Measurements from ENCODE around the gene SWSAP1. TPM values are rescaled to one million over a fixed set of nuclear protein-coding genes. Genes with fewer than 3 reads are reported as not detected.

Gene SWSAP1
- total RNA-seq, 1 experiment from 2014 or later = 3.9 TPM

DNA sequence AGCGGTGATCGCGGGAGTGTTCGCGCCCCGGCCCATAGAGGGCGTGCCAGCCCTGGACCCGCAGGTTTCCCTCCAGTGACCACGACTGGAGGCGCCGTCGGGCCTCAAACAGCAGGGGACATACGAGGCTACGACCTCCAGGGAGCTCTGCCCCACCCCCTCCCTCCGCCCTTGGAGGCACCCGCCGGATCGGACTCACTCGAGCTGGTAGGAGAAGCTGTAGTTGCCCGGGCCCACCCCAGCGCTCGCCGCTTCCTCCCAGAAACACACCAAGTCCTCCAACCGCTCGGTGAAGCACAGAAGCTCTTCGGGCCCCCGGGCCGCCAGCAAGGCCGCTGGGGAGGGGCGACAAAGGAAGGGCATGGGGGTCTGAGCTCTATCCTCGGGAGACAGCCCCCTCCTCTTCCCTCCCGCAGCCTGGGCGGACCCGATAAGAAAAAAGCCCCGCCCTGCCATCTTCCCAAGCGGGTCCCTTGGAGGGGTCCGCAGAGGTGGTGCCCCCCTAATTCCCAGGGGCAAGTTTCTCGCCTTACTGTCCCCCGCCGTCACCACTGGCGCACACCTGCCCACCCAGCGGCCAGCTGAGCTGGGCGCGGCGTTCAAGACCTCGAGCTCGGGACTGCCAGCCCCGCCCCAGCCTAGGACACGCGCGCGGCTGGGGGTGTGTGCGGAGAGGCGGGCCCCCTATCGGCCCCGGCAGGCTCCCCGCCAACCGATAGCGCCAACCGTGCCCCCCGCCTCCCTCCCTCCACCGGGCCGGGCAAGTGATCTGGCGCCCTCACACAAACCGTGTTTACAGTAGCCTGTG is 8.6 kb downstream of the SWSAP1 start:
- Mint-ChIP-seq H3K36me3 (ENCODE audit: insufficient read depth, unreplicated experiment) (peaks cover 12% of the 10 kb centered on the region), H3K9me3 (ENCODE audit: unreplicated experiment) (no peaks in the 10 kb centered on the region), H3K4me3 (ENCODE audit: unreplicated experiment) (peak overlapping the region; percentile 95), H3K27me3 (ENCODE audit: insufficient read depth, unreplicated experiment) (no peaks in the 10 kb centered on the region), H3K4me1 (ENCODE audit: low read depth, unreplicated experiment) (no peaks in the 10 kb centered on the region), H3K27ac (ENCODE audit: unreplicated experiment) (peak overlapping the region; percentile 98)
- intact Hi-C loops (cut with micrococcal nuclease; ENCODE audit: unreplicated experiment) = loop anchor here (5.0 kb wide), 1 partner anchor 34 kb away; the partner anchor contains the start of gene RGL3
- CTCF ChIA-PET = interaction anchor here (0.5 to 2.7 kb wide), 20 partner anchors 9 to 186 kb away, joined by 3 to 31 read pairs (median 6); partner anchors contain the start of genes ELOF1, ODAD3, PRKCSH and RGL3
- H3K9me3 ChIP-seq = no peaks in the 10 kb centered on the region
- H3K4me1 ChIP-seq = 0 out of 2 replicates have a peak, but pooled peaks cover 4% of the 10 kb centered on the region
- H3K27me3 ChIP-seq (replicated peaks; ENCODE audit: control insufficient read depth, insufficient read depth, low read length) = no peaks in the 10 kb centered on the region
- peak overlapping the region; percentile 59 for H3K4me3 ChIP-seq (ENCODE audit: low read depth, low read length)
- peak; percentile 78 to 82 for DNase-seq
- no peaks in the 10 kb centered on the region for H3K36me3 ChIP-seq (ENCODE audit: control insufficient read depth, insufficient read depth, low read length)
- POLR2A ChIA-PET = interaction anchor here (0.5 to 2.3 kb wide), 9 partner anchors 8 to 442 kb away, joined by 3 to 19 read pairs (median 4); partner anchors contain the start of genes RGL3 and SWSAP1
- TF ChIP-seq, protein P1, sequence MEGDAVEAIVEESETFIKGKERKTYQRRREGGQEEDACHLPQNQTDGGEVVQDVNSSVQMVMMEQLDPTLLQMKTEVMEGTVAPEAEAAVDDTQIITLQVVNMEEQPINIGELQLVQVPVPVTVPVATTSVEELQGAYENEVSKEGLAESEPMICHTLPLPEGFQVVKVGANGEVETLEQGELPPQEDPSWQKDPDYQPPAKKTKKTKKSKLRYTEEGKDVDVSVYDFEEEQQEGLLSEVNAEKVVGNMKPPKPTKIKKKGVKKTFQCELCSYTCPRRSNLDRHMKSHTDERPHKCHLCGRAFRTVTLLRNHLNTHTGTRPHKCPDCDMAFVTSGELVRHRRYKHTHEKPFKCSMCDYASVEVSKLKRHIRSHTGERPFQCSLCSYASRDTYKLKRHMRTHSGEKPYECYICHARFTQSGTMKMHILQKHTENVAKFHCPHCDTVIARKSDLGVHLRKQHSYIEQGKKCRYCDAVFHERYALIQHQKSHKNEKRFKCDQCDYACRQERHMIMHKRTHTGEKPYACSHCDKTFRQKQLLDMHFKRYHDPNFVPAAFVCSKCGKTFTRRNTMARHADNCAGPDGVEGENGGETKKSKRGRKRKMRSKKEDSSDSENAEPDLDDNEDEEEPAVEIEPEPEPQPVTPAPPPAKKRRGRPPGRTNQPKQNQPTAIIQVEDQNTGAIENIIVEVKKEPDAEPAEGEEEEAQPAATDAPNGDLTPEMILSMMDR (IDR thresholded peaks at IDR 0.05; ENCODE audit: insufficient read depth in 1 of 2, low read depth in 1 of 2, low read length in 1 of 2, severe bottlenecking in 1 of 2, unreplicated experiment in 1 of 2) = peak; percentile 82 to 87
- no TSS peak for BruUV-seq (replicated peaks)

- TF ChIP-seq, protein P1 (IDR thresholded peaks at IDR 0.05; ENCODE audit: insufficient read depth in 1 of 2, low read depth in 1 of 2, low read length in 1 of 2, severe bottlenecking in 1 of 2, unreplicated experiment in 1 of 2) = no peak
- H3K4me3 ChIP-seq (ENCODE audit: low read depth, low read length) = peak overlapping the region; percentile 59
- no peak overlapping the region for H3K27ac Mint-ChIP-seq (ENCODE audit: unreplicated experiment)
- H3K4me3 Mint-ChIP-seq (ENCODE audit: unreplicated experiment) = peak overlapping the region; percentile 95
- no peaks in the 10 kb centered on the region for H3K36me3 ChIP-seq (ENCODE audit: control insufficient read depth, insufficient read depth, low read length)
- H3K9me3 Mint-ChIP-seq (ENCODE audit: unreplicated experiment) = no peaks in the 10 kb centered on the region
- ChIA-PET CTCF (interaction anchor here (0.6 to 2.7 kb wide), 14 partner anchors 9 to 176 kb away, joined by 4 to 31 read pairs (median 8); partner anchors contain the start of genes ELOF1, ODAD3, PRKCSH and RGL3), POLR2A (interaction anchor here (0.5 to 2.3 kb wide), 8 partner anchors 9 to 442 kb away, joined by 3 to 19 read pairs (median 4); partner anchors contain the start of genes RGL3 and SWSAP1)
- no peaks in the 10 kb centered on the region for H3K27me3 Mint-ChIP-seq (ENCODE audit: insufficient read depth, unreplicated experiment)
- H3K4me1 ChIP-seq = 0 out of 2 replicates have a peak, but pooled peaks cover 4% of the 10 kb centered on the region
- H3K36me3 Mint-ChIP-seq (ENCODE audit: insufficient read depth, unreplicated experiment) = peaks cover 12% of the 10 kb centered on the region
- intact Hi-C loops (cut with micrococcal nuclease; ENCODE audit: unreplicated experiment) = loop anchor here (5.0 kb wide), 1 partner anchor 34 kb away; the partner anchor contains the start of gene RGL3
- no peaks in the 10 kb centered on the region for H3K4me1 Mint-ChIP-seq (ENCODE audit: low read depth, unreplicated experiment)
- DNase-seq = no peak
- no peaks in the 10 kb centered on the region for H3K9me3 ChIP-seq
- H3K27me3 ChIP-seq (replicated peaks; ENCODE audit: control insufficient read depth, insufficient read depth, low read length) = no peaks in the 10 kb centered on the region
- BruUV-seq (replicated peaks) = no TSS peak
Observed at GRCh38 chr19:11383706-11384048, 9.2 kb downstream of the SWSAP1 start.

DNA sequence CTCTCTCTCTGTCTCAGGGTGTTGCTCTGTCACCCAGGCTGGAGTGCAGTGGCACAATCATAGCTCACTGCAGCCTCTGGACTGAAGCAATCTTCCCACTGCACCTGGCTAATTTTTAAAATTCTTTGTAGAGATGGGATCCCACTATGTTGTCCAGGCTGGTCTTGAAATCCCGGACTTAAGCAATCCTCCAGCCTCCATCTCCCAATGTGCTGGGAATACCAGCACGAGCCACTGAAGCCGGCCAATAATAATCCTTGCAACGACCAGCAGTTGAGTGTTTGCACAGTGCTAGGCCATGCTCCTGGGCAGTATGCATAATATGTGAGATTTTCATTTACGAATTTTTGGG is 10.3 kb downstream of the SWSAP1 start:
- ChIA-PET POLR2A (interaction anchor here (0.5 to 2.3 kb wide), 2 partner anchors 10 to 1251 kb away, joined by 5 to 19 read pairs; partner anchors contain the start of gene SWSAP1), CTCF (interaction anchor here (0.9 to 2.7 kb wide), 6 partner anchors 10 to 98 kb away, joined by 4 to 28 read pairs (median 16); partner anchors contain the start of genes ODAD3, PRKCSH and SWSAP1)
- Histone ChIP-seq H3K4me3 (ENCODE audit: low read depth, low read length) (no peak overlapping the region), H3K27me3 (replicated peaks; ENCODE audit: control insufficient read depth, insufficient read depth, low read length) (no peaks in the 10 kb centered on the region), H3K9me3 (no peaks in the 10 kb centered on the region), H3K4me1 (0 out of 2 replicates have a peak, but pooled peaks cover 4% of the 10 kb centered on the region), H3K36me3 (ENCODE audit: control insufficient read depth, insufficient read depth, low read length) (no peaks in the 10 kb centered on the region)
- intact Hi-C loops (cut with micrococcal nuclease; ENCODE audit: unreplicated experiment) = loop anchor here (5.0 kb wide), 1 partner anchor 33 kb away; the partner anchor contains the start of gene RGL3
- DNase-seq = no peak
- Mint-ChIP-seq H3K27ac (ENCODE audit: unreplicated experiment) (peak overlapping the region; percentile 43), H3K4me3 (ENCODE audit: unreplicated experiment) (peak overlapping the region; percentile 95), H3K4me1 (ENCODE audit: low read depth, unreplicated experiment) (no peaks in the 10 kb centered on the region), H3K36me3 (ENCODE audit: insufficient read depth, unreplicated experiment) (peaks cover 12% of the 10 kb centered on the region), H3K27me3 (ENCODE audit: insufficient read depth, unreplicated experiment) (no peaks in the 10 kb centered on the region), H3K9me3 (ENCODE audit: unreplicated experiment) (no peaks in the 10 kb centered on the region)
- no TSS peak for BruUV-seq (replicated peaks)
- TF ChIP-seq, protein P1 (IDR thresholded peaks at IDR 0.05; ENCODE audit: insufficient read depth in 1 of 2, low read depth in 1 of 2, low read length in 1 of 2, severe bottlenecking in 1 of 2, unreplicated experiment in 1 of 2) = no peak

All from Caco-2 (cell line).